CD4-positive, alpha-beta T cell treated with Interleukin-15 for 1 hour (primary cell): ENCODE measurements around the gene AMACR.
"Not testable (repeated sequence)": the region's sequence is repeated elsewhere in the genome, so short reads cannot be mapped to it uniquely, and the experiment has no call there.

Source experiments
- DNase-seq: peaks from one replicate; pipeline ENCODE4 v3.0.0-alpha.2; 2020

Gene AMACR

DNA sequence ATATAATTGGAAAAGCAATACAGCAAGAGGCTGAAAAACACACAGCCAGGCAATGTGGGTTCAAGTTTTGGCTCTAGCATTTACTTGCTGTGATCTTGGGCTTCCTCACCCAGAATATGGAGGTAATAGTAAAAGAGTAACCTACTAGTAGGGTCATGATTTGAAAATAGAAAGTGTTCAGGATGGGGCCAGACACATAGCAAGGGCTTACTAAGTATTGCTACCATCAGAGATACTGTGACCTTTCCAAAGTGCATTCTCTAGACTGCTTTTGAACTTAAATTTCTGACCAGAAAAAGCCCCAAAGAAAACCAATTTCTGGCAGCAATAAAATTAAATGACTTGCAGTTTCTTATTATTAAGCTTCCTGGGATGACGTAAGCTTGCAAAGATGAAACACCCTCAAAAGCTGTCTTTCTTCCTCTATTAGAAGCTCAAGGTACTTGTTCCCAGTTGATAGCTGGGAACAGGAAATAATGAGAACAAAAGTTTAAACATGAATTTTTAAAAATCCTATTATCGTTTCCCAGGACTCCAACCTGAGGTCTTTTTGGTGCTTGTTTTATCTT lies 43.6 kb downstream of the AMACR start:
- DNase-seq = no peak

DNA sequence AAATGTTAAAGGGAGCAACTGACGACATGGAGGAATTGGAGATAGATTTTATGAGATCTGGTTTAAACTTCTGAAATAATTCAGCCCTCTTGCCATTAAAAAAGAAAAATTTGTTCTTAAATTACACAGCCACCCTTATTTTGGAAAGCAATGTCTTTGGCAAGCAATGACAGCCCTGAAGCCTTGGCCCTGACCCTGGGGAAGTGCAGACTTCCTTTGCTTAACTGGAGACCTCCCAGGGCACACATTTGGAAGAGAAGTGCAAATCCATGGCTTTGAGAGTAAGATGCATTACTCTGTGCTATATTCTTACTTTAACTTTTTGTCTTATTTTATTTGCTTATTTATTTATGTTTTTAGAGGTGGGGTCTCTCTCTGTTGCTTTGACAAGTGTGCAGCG lies 49.7 kb downstream of the AMACR start:
- DNase-seq = no peak

DNA sequence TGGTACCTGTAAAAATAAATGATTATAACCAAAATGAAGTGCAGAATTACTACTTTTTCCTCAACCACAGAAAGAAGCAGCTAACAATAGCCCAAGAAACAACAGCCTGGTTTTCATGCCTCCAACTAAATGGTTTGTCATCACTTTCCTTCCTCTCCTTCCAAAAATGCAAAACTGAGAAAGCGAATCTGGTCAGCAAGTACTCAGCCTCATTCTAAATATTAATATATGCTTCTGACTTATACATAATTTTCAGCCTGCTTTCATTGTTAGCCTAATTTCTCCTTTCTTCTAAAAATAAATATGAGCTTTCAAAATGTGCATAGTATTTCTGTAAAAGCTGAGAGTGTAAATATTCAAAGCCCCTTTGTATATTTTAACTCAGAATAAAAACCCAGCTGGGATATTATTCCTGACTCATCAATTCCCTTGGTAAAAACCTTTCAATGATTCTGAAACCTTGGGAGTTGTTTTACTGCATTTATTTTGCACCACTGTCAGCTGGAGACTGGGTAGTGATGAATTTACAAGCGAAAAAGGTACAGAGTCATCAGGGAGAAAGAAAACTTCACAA lies 50.2 kb downstream of the AMACR start:
- no peak for DNase-seq

DNA sequence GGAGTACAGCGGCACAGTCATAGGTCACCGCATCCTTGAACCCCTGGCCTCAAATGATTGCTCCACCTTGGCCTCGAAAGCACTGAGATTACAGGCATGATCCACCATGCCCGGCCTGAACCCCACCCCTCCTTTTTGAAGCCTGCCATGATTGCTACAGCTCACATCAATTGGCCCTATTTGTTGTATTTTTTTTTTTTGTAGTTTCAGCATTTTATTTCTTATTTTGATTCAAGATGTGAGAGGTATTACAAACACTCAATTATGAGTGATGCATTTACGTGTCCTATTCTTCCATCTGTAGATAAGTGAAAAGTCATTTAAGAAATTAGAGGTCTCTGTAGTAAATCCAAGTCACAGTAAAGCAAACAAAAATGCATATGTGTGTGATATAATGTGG lies 55.7 kb downstream of the AMACR start:
- not testable (repeated sequence) for DNase-seq

DNA sequence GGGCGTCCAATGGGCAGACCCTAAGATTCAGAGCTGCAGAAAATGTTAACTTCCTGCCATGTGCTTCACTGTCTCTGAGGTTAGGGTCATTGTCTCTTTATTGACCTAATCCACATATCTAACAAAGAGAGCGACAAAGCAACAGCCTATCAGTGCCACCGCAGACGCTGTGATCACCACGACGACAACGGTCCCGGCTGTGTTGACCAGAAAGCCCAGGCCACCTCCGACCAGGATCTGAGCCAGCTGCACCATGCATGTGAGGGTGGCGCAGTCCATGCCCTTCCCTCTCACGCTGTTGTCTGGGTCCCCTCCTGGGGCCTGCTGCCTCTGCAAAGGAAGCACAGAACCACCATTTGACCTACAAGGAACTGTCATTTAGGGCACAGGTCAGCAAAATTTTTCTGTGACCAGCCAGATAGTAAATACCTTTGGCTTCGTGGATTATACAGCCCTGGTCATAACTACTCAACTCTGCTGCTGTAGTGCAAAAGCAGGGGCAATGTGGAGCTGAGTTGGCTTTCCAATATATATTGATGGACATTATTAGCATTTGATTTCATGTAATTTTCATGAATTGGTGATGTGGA lies 63.2 kb downstream of the AMACR start:
- no peak for DNase-seq

DNA sequence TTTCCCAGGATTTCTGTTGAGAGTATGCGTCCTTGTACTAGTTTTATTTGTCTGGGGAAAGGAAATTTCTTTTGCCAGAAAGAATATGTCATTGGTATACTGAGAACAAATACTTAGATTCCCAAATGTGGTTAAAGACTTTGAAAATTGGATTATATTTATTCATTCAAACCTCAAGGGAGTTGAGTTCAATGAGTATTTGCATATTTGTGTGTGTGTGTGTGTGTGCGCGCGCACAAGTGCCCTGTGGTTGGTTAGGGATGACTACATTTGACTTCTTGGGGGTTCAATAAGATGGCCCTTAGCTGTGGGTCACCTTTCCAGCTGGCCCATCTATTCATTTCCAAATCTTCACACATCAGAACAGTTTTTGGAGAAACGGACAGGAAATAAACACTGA lies 66.8 kb downstream of the AMACR start:
- DNase-seq = no peak

DNA sequence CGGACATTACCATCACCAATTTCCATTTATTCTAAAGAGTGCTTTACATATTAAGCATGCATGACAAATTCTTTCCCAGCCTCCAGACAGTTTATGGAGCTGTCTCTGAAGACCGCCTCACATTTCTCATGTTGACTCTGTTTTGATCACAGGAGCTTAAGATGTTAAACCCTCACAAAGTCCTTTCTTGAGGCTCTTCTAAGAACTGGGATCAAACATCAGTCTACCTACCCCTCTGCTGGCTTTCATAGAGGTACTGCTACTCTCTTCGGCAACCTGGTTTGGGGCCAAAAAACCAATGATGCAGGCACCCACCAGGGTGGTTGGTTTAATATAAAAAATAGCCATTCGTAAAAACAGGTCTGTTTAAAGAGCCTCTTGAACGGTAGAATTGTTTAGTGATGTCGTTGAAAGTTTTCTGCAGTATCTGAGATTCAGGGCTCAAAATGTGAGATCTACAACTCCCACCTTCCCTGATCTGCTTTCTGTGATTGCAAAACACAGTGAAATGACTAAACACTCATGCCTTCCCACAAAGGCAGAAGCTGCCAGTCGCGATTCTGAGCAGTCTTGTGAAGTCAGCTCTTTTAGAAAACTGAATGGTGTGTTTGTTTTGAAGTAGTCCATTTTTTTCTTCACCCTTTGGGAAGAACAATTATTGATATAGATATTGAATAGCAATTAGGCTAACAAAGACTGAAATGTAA lies 68.1 kb downstream of the AMACR start:
- no peak for DNase-seq

DNA sequence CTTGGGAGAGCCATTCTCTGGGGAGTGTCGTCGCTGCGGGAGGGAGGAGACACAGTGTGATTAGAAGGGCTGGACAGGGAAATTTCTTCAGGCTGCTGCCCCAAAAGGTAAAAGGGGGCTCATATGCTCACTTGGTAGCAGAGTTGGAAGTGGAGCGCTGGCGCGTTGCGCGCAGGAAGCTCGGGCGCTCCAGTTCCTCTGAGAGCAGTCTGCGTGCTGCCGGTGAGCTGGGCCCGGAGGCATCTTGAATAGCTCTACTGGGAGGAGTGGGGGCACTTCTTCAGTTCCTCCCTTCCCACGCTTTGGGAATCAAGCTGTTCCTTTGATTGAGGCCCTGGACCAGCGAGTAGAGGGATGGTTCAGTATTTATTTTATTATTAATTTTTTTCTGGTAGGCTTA lies 69.0 kb downstream of the AMACR start:
- no peak for DNase-seq

DNA sequence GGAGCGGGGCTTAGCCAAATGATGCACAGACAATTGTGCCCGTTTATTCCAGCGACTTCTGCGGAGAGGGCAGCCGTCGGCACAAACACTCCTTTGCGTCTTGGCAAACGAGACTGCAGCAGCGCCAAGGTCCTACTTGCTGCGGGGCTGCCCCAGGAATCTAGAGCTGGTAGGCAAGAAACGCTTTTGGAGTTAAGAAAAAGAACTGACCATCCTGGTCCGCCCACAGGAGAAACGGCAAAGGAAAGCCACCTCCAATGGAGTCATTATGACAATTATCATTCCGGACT lies 69.4 kb downstream of the AMACR start:
- no peak for DNase-seq

DNA sequence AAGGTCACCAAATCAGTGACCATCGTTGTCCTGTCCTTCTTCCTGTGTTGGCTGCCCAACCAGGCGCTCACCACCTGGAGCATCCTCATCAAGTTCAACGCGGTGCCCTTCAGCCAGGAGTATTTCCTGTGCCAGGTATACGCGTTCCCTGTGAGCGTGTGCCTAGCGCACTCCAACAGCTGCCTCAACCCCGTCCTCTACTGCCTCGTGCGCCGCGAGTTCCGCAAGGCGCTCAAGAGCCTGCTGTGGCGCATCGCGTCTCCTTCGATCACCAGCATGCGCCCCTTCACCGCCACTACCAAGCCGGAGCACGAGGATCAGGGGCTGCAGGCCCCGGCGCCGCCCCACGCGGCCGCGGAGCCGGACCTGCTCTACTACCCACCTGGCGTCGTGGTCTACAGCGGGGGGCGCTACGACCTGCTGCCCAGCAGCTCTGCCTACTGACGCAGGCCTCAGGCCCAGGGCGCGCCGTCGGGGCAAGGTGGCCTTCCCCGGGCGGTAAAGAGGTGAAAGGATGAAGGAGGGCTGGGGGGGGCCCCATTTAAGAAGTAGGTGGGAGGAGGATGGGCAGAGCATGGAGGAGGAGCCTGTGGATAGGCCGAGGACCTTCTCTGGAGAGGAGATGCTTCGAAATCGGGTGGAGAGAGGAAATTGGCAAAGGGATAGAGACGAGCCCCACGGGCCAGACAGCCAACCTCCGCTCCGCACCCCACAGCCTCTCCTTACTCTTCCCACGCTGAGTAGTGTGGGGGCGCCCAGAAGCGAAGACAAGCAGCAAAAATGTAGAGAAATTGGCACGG lies 69.9 kb downstream of the AMACR start:
- no peak for DNase-seq

DNA sequence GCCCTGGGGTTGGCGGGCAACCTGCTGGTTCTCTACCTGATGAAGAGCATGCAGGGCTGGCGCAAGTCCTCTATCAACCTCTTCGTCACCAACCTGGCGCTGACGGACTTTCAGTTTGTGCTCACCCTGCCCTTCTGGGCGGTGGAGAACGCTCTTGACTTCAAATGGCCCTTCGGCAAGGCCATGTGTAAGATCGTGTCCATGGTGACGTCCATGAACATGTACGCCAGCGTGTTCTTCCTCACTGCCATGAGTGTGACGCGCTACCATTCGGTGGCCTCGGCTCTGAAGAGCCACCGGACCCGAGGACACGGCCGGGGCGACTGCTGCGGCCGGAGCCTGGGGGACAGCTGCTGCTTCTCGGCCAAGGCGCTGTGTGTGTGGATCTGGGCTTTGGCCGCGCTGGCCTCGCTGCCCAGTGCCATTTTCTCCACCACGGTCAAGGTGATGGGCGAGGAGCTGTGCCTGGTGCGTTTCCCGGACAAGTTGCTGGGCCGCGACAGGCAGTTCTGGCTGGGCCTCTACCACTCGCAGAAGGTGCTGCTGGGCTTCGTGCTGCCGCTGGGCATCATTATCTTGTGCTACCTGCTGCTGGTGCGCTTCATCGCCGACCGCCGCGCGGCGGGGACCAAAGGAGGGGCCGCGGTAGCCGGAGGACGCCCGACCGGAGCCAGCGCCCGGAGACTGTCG lies 70.7 kb downstream of the AMACR start:
- DNase-seq = no peak

DNA sequence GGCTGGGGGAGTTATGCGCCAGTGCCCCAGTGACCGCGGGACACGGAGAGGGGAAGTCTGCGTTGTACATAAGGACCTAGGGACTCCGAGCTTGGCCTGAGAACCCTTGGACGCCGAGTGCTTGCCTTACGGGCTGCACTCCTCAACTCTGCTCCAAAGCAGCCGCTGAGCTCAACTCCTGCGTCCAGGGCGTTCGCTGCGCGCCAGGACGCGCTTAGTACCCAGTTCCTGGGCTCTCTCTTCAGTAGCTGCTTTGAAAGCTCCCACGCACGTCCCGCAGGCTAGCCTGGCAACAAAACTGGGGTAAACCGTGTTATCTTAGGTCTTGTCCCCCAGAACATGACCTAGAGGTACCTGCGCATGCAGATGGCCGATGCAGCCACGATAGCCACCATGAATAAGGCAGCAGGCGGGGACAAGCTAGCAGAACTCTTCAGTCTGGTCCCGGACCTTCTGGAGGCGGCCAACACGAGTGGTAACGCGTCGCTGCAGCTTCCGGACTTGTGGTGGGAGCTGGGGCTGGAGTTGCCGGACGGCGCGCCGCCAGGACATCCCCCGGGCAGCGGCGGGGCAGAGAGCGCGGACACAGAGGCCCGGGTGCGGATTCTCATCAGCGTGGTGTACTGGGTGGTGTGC lies 71.4 kb downstream of the AMACR start, which contains the start of gene RXFP3:
RXFP3 (plus strand) TSS at position 6 of the 636 bp plus-strand sequence; CDS start at position 361, 355 bp downstream.
- DNase-seq = no peak
